GM12874 (cell line): ENCODE results near the gene ATF6.

Source experiments
- CTCF ChIP-seq: IDR thresholded peaks from 2 replicates; pipeline ENCODE4 v1.5.1; 2011; ENCODE audit warnings: low read depth, mild to moderate bottlenecking, control low read depth, low read length, moderate library complexity; ENCODE audit not compliant: insufficient read depth

ATF6 gene

GRCh38 chr1:161836018-161836417, 69.9 kb downstream of the ATF6 start:
- TF ChIP-seq CTCF, result no peak

DNA sequence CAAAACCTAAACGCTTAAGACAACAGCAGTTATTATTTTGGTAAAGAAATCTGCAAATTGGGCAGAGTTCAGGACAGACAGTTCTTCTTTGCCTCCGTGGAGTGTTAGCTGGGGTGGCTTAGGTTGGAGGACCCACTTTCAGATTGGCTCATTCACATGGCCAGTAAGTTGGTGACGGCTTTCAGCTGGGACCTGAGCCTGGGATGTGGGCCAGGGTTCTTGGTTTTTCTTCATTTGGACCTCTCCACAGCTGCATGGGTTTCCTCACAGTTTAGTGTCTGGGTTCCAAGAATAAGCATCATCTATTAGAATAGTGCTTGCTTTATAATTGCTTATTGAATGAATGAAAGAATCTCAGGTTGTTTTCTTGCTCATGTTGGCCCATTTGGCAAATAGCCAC, 72.2 kb downstream of the ATF6 start:
- TF ChIP-seq CTCF, result no peak

DNA sequence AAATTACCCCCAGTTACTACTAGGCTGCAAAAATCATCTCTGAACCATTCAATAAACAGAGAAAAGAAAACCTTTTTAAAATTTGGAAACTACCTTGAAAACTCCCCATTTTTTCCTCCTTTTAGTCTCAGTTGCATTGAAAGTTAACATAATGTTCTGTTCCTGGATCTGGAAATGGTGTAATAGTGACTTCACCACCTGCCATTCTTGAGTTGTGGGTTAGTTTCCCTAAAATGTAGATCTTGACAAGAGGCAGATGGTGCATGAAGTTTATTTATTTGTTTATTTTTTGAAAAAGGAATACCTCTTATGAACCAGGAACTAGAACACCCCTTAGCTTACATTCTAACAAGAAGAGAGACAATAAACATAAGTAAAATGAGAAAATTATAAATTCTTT, 72.8 kb downstream of the ATF6 start:
- no peak for TF ChIP-seq CTCF

DNA sequence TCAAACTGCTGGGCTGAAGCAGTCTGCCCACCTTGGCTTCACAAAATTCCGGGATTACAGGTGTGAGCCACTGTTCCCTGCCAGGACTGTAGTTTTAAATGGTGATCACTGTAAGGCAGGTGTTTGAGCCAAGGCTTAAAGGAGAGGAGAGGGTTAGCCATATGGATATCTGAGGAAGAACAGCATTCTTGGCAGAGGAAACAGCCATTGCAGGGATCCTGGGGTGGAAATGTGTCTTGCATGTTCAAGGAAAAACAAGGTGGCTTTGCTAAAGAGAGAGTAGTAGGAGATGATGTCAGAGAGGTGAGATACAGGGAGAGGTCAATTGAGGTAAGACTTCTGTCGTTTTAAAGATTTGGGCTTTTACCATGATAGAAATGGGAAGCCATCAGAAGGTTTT, 73.5 kb downstream of the ATF6 start:
- no peak for TF ChIP-seq CTCF

DNA sequence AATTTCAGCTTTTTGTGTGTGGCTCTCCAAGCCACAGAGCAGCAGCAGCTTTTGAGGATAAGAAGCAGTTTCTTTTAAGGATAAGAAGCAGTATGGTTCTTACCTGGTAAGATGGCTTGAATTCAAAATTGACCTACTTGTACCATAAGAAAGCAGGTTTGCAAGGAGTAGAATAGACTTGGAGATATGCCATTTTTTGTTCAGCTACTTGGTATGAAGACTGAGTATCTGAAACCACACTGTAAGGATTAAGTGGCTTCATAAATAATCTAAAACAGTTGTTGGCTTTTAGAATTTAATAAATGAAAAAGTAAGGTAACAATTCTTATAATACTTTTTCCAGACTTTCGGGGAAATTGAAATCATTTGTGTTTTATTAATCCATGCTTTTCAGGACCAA, 74.2 kb downstream of the ATF6 start:
- no peak for TF ChIP-seq CTCF

DNA sequence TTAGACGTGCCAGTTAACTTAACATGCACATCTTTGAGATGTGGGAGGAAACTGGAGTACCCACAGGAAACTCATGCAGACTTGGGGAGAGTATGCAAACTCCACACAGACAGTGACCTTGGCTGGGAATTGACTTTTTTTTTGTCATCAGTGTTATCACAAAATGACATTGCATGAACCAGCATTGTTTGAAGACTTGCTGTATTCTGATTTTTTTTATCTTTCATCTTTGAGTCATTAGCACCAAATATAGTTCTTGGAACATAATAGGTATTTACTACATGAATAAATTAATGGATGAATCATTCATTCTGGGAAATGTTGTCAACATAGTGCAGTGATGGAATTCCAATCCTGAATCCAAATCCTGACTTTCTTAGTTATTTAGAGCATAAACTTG, 77.0 kb downstream of the ATF6 start:
- TF ChIP-seq CTCF, result no peak

- no peak for TF ChIP-seq CTCF
These were observed 78.6 kb downstream of the ATF6 start for GRCh38 chr1:161844696-161845095.

- no peak for TF ChIP-seq CTCF
These were observed 82.6 kb downstream of the ATF6 start for GRCh38 chr1:161848676-161849075.
